K562 (cell line): Measurements from ENCODE around the gene MYOCD. TPM values are rescaled to one million over a fixed set of nuclear protein-coding genes. Genes with fewer than 3 reads are reported as not detected.

Experiments used
- BRD4 ChIP-seq: fragments of 200-600 bp; sonication (generic); IDR thresholded peaks from 2 replicates; pipeline ENCODE4 v1.6.1; 2017; ENCODE audit warnings: inconsistent platforms
- CHAMP1 ChIP-seq: fragments of 450-650 bp; IDR thresholded peaks from 2 replicates; pipeline ENCODE4 v1.6.1; 2016; ENCODE audit warnings: mild to moderate bottlenecking
- E2F3 ChIP-seq: fragments of 250-450 bp; sonication (Bioruptor Pico); IDR thresholded peaks from 2 replicates; pipeline ENCODE4 v1.4.0; 2020; ENCODE audit warnings: mild to moderate bottlenecking
- RBM25 ChIP-seq: fragments of 200-400 bp; formaldehyde crosslinking; IDR thresholded peaks from 2 replicates; pipeline ENCODE4 v1.6.1; 2018; ENCODE audit warnings: low read length, low read depth, moderate library complexity; ENCODE audit not compliant: severe bottlenecking
- U2AF1 ChIP-seq: fragments of 200-400 bp; formaldehyde crosslinking; optimal IDR thresholded peaks from 2 replicates; pipeline ENCODE3; 2017; ENCODE audit warnings: mild to moderate bottlenecking, low read depth, low read length, moderate library complexity
- ZNF24 ChIP-seq: fragments of 450-650 bp; IDR thresholded peaks from 2 replicates; pipeline ENCODE4 v1.6.1; 2016
- ZNF3 ChIP-seq: fragments of 250-450 bp; sonication (Bioruptor Pico); IDR thresholded peaks from 2 replicates; pipeline ENCODE4 v1.5.0; 2021; ENCODE audit warnings: mild to moderate bottlenecking, moderate library complexity
- ZNF561 ChIP-seq: fragments of 450-650 bp; formaldehyde crosslinking; conservative IDR thresholded peaks from 2 replicates; pipeline ENCODE4 v1.4.0; 2020; ENCODE audit warnings: mild to moderate bottlenecking, moderate library complexity
- ZNF717 ChIP-seq: fragments of 250-450 bp; sonication (Bioruptor Pico); IDR thresholded peaks from 2 replicates; pipeline ENCODE4 v1.5.0; 2021
- polyA plus RNA-seq, 8 experiments: library from polyadenylated mRNA; depleted of rRNA in 4 of 8; stranded (reverse) in 5 of 8; unstranded in 3 of 8; fragments of >200 nt; fragmentation: Nextera tagmentation in 2 of 8; fragmentation: Illumina TruSeq in 1 of 8; extraction: Ambion mirVana in 2 of 8; extraction: Trizol in 1 of 8; gene quantifications; 2 replicates each; pipeline versions ENCODE4 v1.2.1 to v1.2.3, GENCODE V29; 2011 to 2014; ENCODE audit warnings: inconsistent platforms in 1 of 8, missing spikeins in 1 of 8
- total RNA-seq, 7 experiments: library from RNA; depleted of rRNA in 6 of 7; stranded (reverse); fragments of >200 nt in 6 of 7; fragmentation: Illumina TruSeq in 2 of 7; extraction: Trizol in 2 of 7; gene quantifications; 2 replicates each; pipeline versions ENCODE4 v1.2.1 to v1.2.3, GENCODE V29; 2011 to 2021; ENCODE audit warnings: low replicate concordance in 1 of 7
- TF ChIP-seq, protein P1 (sequence below): fragments of 450-650 bp; formaldehyde crosslinking; IDR thresholded peaks from 2 replicates; pipeline ENCODE4 v1.4.0; 2020; ENCODE audit warnings: mild to moderate bottlenecking

Gene MYOCD
- total and polyA plus RNA-seq, 9 of the 15 experiments (the other 6 are each of a cell fraction or from before 2014, with no cell fraction given) = not detected

DNA sequence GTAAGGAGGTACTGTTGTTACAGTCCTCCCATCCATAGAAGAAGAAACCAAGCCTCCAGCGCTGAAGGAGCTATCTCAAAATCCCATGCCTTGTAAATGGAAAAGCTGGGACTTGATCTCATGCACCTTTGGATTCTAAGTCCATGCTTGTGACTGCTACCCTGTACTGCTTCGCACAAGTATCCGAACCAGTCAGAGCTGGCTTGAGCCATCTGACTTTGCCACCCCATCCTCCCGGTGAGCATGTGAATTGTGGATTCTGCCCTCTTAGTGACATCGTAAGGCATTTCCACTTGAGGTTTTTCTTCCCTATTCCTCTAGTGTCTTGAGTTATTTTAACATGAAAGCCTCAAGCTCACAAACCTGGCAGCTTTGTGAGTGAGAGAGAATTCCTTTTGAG, 15.3 kb downstream of the MYOCD start (continued):
- TF ChIP-seq CHAMP1 (no peak), E2F3 (CRISPR knock-in tag) (no peak), ZNF24 (no peak), RBM25 (no peak), ZNF561 (CRISPR knock-in tag) (no peak), BRD4 (no peak), U2AF1 (no peak), ZNF717 (CRISPR knock-in tag) (no peak), ZNF3 (no peak)
- TF ChIP-seq, protein P1, sequence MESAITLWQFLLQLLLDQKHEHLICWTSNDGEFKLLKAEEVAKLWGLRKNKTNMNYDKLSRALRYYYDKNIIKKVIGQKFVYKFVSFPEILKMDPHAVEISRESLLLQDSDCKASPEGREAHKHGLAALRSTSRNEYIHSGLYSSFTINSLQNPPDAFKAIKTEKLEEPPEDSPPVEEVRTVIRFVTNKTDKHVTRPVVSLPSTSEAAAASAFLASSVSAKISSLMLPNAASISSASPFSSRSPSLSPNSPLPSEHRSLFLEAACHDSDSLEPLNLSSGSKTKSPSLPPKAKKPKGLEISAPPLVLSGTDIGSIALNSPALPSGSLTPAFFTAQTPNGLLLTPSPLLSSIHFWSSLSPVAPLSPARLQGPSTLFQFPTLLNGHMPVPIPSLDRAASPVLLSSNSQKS (CRISPR knock-in tag) = no peak
- TF ChIP-seq, all 486 proteins: peak for 0
